GM19372 (cell line): ENCODE results near the gene MLLT6.

ENCODE experiments used
- ATAC-seq: cut with Tn5 transposase; IDR thresholded peaks from one replicate; pipeline ENCODE4 v1.9.1; 2021; ENCODE audit warnings: mild to moderate bottlenecking, low read depth, moderate library complexity; ENCODE audit not compliant: unreplicated experiment

MLLT6 gene

DNA sequence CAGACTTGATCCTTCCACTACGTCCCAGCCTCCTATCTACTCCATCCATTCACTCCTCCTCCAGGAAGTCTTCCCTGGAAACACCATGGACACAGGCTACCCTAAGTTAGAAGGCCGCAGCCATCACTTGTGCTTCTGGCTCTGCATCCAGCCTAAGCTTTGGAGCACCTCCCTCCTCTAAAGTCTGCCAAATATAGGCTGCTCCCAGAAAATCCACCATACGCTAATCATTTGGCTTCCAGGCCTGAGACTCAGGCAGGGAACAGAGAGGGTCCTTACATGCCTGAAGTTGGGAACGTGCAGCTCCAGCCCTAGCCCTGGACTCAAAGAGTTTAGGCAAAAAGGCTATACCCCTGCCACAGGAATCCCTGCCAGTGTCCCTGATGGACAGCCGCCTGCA is 36.4 kb downstream of the MLLT6 start:
- no peak for ATAC-seq

DNA sequence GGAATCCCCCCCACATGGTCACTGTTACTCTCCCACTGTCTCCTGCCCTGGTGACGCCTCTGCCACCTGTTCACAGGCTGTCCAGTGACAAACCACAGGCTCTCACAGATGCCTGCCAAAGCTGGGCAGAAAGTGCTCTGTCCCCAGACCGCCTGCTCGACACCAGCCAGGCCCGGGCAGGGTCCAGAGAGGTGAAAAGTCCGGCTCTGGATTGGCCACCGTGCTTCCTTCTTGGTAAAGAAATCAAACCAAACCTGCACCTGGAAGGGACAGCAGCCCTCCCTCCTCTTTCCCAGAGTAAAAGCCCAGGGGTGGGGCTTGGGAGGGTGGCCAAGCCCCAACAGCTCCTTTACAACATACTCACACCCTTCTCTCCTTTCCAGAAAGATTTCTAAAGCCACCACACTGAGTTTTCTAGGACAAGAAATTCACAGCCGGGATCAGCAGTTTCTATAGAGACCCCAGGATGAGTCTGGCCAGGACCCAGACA is 36.9 kb downstream of the MLLT6 start:
- no peak for ATAC-seq

DNA sequence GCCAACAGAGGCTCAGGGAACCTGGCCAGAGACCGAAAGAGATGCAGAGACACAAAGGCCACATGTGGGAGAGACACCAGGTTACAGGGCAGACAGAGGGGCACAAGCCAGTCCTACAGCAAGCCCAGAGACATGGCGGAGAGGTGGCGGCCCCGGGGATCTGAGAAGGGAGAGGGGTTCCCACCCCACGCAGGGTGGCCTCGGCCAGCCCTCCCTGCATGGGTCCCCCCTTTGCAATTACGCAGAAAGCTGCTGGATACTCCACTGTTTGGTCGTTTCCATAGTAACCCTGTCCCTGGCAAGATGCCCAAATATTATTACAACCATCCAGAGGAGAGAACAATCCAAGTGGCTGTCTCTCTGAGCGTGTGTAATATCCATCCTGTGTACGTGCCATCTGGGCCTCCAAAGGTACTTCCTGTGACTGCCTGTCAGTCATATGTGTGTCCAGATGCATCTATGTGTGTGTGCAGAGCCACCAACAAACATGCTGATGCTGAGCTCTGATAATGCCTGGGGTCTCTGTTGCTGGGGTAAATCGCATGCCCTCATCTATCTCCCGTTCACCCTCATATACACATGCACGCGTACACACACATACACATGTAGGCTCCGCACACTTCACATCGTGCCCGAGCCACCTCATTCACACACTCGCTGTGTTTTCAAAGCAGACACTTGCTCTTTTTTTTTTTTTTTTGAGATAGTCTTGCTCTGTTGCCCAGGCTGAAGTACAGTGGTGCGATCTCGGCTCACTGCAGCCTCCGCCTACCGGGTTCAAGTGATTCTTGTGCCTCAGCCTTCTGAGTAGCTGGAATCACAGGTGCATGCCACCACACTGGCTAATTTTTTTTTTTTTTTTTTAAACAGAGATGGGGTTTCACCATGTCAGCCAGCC is 37.6 kb downstream of the MLLT6 start:
- ATAC-seq, result no peak

DNA sequence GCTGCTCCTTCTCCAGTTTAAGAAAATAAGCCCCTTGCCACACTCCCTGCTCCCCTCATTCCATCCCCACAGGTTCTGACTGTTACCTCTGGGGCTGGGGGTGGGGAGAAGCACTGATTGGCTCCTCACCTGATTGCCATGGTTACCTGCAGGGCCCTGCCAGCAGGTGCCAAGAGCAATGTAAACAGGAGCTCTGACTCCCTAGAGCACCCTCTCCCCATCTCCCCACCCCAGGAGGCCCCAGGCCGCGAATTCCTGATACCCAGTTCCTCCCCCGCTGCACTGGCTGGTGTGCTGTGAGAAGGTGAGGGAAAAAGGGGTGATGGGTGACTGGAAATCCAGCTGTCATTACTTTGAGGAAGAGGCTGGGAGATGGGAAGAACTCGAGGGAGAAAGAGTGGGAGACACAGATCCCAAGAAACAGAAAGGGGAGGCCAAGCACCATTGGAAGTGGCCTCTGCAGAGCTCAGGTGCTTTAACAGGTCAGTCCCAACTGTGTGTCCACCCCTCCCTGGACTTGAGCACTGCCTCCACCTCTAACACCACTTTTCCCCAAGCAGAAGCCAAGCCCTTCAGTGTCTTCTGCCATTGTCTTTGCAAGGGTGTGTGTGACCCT is 38.6 kb downstream of the MLLT6 start:
- ATAC-seq, result no peak

DNA sequence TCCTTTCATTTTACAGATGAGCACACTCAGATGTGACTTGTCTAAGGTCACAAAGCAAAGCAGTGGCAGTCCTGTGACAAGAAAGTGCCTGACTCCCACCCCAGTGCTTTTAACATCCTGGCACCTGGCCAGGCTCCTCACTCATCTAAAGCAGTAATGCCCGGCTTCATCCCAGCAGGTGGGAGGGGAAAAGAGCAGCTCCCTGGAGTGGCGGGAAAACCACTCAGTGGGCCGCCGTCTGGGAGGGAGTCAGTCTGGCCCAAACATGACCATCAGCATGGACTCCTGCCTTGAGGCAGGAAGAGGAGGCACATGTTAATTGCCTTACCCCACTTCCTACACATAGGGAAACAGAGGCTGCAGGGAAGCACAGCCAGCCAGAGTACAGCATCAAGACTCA is 40.5 kb downstream of the MLLT6 start:
- ATAC-seq, result no peak

DNA sequence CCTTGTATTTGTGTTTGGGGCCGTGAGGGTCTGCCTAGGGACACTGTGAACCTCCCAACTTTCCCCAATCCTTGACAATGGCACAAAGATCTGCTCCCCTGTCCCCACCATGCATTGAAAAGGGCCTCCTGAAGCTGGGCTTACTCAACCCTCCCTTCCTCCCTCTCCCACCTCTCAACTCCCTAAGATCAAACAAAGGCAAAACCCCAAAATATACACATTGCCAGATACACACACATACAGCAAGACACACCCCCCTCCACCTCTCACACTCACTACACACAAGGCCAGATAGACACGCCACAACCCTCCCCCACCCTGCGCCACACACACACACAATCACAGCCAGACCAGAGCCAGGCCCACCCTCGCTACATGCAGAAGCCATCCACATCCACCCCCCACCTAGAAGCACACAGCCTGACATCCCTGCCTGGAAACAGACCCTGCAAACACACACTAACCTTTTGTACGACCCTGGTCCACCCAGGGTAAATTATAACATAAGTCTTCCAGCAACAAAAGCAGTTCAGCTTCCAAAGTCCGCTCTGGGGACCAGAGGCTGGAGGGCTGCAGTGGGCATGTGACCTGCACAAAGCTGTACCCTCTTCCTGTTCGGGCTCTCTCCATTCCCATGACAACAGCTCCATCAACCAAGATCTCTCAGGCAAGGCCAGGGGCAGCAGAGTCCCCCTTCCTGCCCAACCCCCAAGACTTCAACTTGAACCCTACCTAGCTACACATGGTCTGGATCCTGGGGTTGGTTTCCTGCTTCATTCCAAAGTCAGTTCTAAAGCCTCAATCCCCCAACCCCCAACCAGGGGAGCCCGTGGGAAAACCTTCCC is 41.2 kb downstream of the MLLT6 start:
- no peak for ATAC-seq

DNA sequence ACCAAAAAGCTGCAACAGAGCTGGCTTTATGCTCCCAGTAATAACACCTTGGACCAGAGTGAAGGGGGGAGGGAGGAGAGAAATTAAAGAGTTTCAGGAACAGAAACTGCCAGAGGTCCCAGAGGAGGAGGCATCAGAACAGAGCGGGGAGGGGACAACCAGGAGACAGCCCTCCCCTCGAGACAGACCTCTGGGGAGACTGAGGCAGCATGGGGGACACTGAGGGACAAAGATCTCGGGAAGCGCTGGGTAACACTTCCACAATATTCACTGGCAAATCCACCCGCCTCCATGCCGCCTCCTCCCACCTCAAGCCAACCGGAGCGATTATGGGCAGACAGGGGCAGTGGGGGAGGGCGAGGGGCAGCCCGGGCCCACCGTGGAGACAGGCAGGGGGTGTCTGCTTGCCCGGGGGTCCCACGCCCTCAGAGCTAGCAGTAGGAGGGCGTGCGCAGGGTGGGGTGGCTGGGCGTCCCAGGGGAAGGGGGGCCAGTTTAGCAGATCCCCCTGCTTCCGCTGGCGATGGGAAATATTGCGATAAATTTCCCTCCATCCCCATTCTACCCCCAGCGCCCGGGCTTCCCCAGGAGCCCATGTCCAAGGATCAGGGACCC is 41.9 kb downstream of the MLLT6 start:
- no peak for ATAC-seq

DNA sequence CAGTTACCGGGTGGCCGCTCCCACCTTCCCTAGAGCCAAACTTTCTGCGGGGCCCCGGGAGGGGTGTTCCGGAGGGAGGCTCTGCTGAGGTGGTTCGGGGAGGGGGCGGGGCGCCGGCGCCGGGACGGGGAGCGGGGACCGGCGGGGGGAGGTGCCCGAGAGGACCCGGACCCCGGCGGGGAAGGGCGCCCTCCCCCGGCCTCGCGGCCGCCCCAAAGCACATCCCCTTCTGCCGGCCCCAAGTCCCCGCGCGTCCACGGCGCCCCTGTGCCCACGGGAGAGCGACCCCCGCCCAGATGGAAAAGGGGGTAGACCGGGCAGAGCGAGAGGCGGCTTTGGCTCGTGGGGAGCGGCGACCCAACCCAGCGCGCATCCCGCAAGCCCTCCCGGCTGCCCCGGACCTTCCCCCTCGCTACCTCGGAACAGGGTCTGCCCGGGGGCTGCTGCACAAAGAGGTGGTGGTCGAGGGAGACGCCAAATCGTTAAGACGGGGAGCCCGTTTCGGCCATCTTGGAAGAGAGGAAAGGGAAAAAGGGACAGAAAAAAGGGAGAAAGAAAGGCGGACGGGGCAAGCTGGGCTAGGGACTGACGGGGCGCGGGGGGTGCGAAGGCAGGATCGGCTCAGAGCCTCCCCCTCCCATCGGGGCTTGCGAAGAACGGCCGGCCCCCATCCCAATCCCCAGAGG is 42.5 kb downstream of the MLLT6 start:
- no peak for ATAC-seq

DNA sequence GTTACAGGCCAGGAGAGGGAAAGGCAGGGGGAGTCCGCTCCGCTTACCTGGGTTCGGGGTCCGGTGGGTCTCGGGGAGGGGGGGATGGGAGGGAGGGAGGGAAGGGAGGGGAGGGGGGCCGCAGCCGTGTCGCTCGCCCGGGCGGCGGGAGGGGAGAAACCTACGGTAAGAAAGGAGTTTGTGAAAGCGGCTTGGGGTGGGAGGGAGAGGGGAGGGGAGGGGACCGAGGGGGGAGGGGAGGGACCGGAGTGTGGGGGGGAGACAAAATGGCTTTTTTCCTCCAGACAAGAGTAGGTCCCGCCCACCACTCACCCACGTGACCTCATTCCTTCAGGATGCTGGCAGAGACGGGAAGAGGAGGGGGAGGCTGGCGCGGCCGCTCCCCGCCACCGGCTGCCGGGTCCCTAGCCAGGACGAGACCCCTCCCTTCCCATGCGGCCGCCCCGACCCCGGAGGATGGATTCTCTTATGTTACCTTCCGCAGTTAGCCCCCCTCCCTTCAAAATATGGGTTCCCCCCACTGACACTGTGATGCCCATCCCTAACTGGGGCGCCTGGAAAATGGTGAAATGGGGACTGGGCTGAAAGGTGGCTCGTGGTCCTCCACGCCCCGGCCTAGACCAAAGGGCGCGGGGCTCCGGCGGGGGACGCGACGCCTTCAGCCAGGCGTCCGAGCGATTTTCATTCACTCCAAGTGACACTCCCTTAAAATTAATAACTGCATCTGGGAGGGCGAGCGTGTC is 43.2 kb downstream of the MLLT6 start, which contains the start of gene PCGF2:
TSS of gene PCGF2 (minus strand) at position 188 of the 743 bp plus-strand sequence. CDS start 7,934 bp downstream, outside the sequence.
- no peak for ATAC-seq

DNA sequence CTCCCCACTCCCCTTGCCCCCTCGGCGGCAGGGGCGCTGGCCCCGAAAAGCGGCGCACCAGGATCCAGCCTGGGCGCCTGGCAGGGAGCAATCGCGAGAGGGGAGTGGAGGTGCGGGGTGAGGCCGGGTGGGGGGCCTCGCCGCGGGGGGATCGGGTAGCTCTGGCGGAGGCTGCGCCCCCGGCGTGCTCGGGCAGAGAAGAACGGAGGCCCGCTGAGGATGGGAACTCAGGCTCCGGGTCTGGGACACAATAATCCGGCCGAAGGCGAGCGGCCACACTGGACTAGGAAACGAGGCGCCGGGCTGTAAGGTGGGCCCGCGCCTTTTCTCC is 43.8 kb downstream of the MLLT6 start:
- ATAC-seq, result no peak

DNA sequence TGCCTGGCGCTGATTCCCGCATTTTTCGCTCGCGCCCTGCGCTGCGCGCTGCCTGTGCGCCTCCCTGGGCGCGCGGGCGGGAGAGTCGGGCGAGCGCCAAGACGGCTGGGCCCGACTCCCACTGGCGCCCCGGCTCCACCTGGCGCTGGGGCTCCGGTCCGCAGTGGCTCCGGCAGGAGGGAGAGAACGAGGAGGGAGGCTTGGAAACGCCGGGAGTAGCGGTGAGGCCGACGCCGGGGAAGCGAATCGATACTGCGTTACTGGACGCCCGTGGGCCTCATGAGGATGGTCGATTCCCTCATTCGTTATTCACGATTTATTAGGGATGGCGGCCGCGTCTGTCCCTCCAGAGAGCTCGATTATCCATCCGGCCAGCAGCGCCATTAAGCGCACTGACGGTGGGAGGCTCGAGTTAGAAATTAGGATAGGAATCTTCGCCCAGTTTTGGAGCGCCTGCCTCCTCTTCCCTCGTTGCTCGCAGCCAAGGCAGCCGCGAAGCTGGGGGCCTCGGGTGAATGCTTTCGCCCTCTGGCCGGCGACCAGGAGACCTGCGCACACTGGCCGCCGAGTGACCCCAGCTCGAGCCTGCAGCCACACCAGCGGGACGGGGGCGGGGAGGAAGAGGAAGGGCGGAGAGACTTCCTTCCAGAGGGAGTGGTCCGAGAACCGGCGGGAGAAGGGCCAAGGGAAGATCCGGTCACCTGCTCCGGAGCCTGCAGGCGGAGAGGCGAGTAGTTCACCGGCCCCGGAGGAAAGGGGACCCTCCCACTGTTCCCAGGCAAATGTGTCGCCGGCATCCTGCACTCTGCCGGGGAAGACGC is 44.4 kb downstream of the MLLT6 start:
- no peak for ATAC-seq

DNA sequence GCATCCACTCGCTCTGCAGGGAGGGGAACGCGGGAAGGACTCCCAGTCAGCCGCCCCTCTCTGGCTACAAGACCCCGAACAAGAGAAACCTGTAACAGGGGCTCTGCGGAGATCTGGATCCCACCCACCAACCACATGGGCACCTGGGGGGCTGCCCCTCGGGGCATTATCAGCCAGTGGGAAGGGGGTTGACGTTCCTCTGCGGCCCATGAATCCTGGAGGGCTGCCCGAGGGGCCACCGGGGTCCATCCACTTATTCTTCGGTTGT is 44.9 kb downstream of the MLLT6 start:
- no peak for ATAC-seq

DNA sequence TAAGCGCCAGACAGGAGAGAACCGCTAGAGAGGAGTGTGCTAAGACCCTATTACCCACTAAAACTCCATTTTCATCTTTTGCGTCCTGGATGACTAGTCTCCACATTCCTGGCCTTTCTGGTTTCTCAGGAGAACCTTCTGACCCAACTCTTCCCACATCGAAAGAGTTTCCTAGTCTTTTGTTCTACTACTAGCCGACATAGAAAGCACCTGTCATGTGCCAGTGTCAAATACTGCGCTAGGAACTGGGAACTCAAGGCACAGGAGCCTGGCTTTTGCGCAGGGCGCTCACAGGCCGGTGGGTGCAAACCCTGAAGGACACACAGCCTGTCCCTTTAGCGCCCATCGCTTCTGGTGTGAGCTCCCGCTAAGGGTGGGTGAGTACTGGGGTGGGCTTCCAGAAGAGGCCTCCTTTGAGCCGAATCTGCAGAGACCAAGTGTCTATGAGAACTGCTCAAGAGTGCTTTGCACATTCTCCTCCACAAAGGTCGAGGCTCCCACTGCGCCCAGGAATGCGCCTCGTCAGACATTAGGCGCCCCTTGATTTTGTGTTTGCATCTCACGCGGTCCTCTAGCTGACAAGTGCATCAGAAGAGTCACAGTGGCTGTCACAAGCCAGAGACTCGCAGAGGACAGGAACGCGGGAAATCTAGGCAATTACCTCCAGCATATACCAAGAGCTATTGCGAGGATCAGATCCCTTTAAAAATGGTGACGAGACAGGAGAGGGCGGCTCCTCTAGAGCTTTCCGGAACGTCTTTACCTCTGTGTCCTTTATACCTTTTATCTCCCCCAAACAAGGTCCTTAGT is 45.4 kb downstream of the MLLT6 start:
- ATAC-seq, result no peak

DNA sequence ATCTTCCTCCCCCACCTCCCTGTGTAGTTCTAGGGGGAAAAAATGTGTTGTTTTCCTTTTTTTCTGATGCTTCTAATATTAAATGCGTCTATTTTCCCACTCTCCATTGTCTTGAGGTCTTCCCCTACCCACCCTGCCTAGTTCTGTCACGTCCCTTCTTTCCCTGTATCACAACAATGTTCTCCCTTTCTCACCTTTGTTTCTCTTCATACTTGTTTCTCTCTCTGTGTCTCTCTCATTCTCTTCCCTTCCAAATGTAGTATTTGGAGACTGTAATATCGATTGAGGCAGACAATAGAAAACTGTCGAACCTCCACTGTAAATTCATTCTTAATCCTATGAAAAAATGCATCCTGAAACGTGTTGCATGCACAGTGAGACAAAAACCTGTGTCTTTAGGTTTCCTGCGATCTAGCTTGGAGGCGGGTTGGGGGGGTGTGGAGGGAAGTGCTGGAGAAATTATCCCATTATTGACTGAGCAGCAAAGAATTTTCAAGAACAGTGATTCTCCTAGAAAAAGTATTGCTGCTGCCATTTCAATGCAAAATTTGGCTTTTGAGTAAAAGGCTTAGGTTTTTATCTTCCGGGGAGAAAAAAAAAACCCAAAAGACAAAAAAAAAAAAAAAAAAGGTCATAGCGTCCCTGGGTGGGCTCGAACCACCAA is 46.2 kb downstream of the MLLT6 start:
- no peak for ATAC-seq

DNA sequence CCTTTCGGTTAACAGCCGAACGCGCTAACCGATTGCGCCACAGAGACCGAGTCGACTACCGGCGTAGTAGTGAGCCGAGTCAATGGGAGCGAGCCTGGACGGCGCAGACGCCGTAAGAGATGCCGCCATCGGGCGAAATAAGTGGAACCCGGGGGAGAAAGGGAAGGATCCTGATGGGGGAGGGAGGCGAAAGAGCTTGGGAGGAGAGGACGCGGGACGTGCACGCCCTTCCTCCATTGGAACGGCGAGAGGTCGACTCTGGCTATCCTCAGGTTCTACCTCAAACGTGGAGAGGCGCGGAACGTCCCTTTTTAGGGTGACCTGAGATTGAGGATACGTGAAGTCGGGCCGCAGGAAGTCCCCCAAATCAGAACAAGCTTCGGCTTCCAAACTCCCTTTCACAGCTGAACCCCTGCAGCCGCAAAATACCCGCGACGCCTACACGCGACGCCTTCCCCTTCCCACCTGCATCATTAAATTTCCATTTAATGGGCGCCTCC is 46.8 kb downstream of the MLLT6 start:
- peak; percentile 19 for ATAC-seq

DNA sequence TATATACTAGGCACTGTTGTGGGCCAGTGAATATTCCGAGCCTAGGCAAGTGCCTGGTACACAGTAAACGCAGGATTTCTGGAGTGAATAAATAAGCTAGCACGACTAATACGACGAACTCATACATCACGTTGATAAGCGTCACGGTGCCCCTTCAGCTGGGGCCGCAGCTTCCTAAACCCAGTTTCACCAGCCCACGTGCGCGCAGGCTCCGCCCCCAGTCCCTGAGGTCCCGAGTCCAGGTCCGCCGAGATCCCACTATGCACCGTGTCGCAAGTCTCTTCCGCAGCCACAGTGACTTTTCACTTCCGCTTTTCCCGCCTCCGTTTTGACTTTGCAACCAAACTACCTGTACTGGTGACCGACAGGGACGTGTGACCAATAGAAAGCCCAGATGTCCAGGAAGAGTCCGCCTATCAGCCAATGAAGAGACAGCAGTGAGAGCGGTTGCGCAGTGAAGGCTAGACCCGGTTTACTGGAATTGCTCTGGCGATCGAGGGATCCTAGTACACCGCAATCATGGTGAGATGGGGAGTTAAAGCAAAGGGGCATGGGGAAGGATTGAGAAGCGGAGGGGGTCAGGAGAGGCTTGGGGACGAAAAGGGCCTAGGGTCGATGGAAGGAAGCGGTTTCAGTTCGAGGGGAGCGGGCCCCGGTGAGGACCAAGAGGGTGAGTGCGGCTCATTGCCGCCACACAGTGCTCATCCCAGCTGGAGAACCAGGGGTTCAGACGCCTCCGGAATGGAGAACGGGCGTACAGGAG is 47.4 kb downstream of the MLLT6 start, which contains the start of gene PSMB3:
TSS of gene PSMB3 (plus strand) at position 434 of the 763 bp plus-strand sequence. CDS start at position 520, 86 bp downstream.
- ATAC-seq, result peak; percentile 86
